PC-9 (cell line): ENCODE measurements around the gene LRRC2.

Experiments
- EZH2 ChIP-seq: fragments of 200-600 bp; sonication (generic); IDR thresholded peaks from 2 replicates; pipeline ENCODE4 v1.8.0; 2017; ENCODE audit warnings: antibody characterized with exemption, low read depth
- TF ChIP-seq, protein P1 (sequence below): fragments of 200-600 bp; sonication (generic); conservative IDR thresholded peaks from 2 replicates; pipeline ENCODE4 v1.6.1; 2017; ENCODE audit warnings: mixed run types, antibody characterized with exemption, mild to moderate bottlenecking, moderate library complexity

- TF ChIP-seq, protein P1, sequence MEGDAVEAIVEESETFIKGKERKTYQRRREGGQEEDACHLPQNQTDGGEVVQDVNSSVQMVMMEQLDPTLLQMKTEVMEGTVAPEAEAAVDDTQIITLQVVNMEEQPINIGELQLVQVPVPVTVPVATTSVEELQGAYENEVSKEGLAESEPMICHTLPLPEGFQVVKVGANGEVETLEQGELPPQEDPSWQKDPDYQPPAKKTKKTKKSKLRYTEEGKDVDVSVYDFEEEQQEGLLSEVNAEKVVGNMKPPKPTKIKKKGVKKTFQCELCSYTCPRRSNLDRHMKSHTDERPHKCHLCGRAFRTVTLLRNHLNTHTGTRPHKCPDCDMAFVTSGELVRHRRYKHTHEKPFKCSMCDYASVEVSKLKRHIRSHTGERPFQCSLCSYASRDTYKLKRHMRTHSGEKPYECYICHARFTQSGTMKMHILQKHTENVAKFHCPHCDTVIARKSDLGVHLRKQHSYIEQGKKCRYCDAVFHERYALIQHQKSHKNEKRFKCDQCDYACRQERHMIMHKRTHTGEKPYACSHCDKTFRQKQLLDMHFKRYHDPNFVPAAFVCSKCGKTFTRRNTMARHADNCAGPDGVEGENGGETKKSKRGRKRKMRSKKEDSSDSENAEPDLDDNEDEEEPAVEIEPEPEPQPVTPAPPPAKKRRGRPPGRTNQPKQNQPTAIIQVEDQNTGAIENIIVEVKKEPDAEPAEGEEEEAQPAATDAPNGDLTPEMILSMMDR = no peak
- no peak for TF ChIP-seq EZH2
These were observed 18.7 kb upstream of the LRRC2 start for GRCh38 chr3:46584598-46585467.
